ENCODE measurements around the gene OTOP1.

GRCh38 chr4:4248885-4249203 is 22.1 kb upstream of the OTOP1 start:
- no peak for TF ChIP-seq SPI1 (IDR thresholded peaks at IDR 0.05; ENCODE audit: borderline replicate concordance, insufficient read depth, low read depth, low read length)
- no peak for TF ChIP-seq GABPA (IDR thresholded peaks at IDR 0.05; ENCODE audit: low read depth)
- TF ChIP-seq, protein P1, sequence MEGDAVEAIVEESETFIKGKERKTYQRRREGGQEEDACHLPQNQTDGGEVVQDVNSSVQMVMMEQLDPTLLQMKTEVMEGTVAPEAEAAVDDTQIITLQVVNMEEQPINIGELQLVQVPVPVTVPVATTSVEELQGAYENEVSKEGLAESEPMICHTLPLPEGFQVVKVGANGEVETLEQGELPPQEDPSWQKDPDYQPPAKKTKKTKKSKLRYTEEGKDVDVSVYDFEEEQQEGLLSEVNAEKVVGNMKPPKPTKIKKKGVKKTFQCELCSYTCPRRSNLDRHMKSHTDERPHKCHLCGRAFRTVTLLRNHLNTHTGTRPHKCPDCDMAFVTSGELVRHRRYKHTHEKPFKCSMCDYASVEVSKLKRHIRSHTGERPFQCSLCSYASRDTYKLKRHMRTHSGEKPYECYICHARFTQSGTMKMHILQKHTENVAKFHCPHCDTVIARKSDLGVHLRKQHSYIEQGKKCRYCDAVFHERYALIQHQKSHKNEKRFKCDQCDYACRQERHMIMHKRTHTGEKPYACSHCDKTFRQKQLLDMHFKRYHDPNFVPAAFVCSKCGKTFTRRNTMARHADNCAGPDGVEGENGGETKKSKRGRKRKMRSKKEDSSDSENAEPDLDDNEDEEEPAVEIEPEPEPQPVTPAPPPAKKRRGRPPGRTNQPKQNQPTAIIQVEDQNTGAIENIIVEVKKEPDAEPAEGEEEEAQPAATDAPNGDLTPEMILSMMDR (IDR thresholded peaks at IDR 0.05 in 2 of 3, conservative IDR thresholded peaks at IDR 0.05 in 1 of 3; ENCODE audit: control insufficient read depth in 2 of 3, extremely low read depth in 1 of 3, insufficient read depth in 1 of 3, low read depth in 3 of 3, low read length in 3 of 3) = no peak
- TF ChIP-seq, protein P2, sequence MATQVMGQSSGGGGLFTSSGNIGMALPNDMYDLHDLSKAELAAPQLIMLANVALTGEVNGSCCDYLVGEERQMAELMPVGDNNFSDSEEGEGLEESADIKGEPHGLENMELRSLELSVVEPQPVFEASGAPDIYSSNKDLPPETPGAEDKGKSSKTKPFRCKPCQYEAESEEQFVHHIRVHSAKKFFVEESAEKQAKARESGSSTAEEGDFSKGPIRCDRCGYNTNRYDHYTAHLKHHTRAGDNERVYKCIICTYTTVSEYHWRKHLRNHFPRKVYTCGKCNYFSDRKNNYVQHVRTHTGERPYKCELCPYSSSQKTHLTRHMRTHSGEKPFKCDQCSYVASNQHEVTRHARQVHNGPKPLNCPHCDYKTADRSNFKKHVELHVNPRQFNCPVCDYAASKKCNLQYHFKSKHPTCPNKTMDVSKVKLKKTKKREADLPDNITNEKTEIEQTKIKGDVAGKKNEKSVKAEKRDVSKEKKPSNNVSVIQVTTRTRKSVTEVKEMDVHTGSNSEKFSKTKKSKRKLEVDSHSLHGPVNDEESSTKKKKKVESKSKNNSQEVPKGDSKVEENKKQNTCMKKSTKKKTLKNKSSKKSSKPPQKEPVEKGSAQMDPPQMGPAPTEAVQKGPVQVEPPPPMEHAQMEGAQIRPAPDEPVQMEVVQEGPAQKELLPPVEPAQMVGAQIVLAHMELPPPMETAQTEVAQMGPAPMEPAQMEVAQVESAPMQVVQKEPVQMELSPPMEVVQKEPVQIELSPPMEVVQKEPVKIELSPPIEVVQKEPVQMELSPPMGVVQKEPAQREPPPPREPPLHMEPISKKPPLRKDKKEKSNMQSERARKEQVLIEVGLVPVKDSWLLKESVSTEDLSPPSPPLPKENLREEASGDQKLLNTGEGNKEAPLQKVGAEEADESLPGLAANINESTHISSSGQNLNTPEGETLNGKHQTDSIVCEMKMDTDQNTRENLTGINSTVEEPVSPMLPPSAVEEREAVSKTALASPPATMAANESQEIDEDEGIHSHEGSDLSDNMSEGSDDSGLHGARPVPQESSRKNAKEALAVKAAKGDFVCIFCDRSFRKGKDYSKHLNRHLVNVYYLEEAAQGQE (IDR thresholded peaks at IDR 0.05; ENCODE audit: low read depth, low read length) = no peak
- no peak for TF ChIP-seq RCOR1 (conservative IDR thresholded peaks at IDR 0.05; ENCODE audit: low read depth, low read length)
- TF ChIP-seq ZNF274 (IDR thresholded peaks at IDR 0.05; ENCODE audit: insufficient read depth, insufficient read length) = no peak
- TF ChIP-seq, protein P3, sequence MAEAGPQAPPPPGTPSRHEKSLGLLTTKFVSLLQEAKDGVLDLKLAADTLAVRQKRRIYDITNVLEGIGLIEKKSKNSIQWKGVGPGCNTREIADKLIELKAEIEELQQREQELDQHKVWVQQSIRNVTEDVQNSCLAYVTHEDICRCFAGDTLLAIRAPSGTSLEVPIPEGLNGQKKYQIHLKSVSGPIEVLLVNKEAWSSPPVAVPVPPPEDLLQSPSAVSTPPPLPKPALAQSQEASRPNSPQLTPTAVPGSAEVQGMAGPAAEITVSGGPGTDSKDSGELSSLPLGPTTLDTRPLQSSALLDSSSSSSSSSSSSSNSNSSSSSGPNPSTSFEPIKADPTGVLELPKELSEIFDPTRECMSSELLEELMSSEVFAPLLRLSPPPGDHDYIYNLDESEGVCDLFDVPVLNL (IDR thresholded peaks at IDR 0.05; ENCODE audit: low read depth, low read length) = no peak
